ENCODE measurements around the gene CA5A. TPM values are rescaled to one million over a fixed set of nuclear protein-coding genes. Genes with fewer than 3 reads are reported as not detected.

Gene CA5A
- total RNA-seq, 1 donor from 2014 or later: 0.06 TPM

- ATAC-seq (no peak), DNase-seq (no peak)
- peaks cover 13% of the 10 kb centered on the region for H3K4me1 ChIP-seq
- no peaks in the 10 kb centered on the region for H3K9me3 ChIP-seq
- H3K36me3 ChIP-seq: peaks cover 10% of the 10 kb centered on the region
- intact Hi-C loops (cut with DNase I): no loop called here
- no peaks in the 10 kb centered on the region for H3K27me3 ChIP-seq (ENCODE audit: low read depth)
- no peak overlapping the region for H3K4me3 ChIP-seq
- TF ChIP-seq CTCF (IDR thresholded peaks at IDR 0.05): no peak
- no peak overlapping the region for H3K27ac ChIP-seq
Observed at GRCh38 chr16:87845213-87845612, 91.1 kb downstream of the CA5A start.

GRCh38 chr16:87844809-87845208 lies 91.5 kb downstream of the CA5A start:
- ATAC-seq (no peak), DNase-seq (no peak)
- intact Hi-C loops (cut with DNase I): no loop called here
- Histone ChIP-seq H3K27me3 (ENCODE audit: low read depth) (no peaks in the 10 kb centered on the region), H3K9me3 (no peaks in the 10 kb centered on the region), H3K36me3 (peaks cover 11% of the 10 kb centered on the region), H3K27ac (no peak overlapping the region), H3K4me1 (peaks cover 9% of the 10 kb centered on the region), H3K4me3 (no peak overlapping the region)
- no peak for TF ChIP-seq CTCF (IDR thresholded peaks at IDR 0.05)

- no peak for DNase-seq
- Histone ChIP-seq H3K4me3 (no peak overlapping the region), H3K27me3 (ENCODE audit: low read depth) (no peaks in the 10 kb centered on the region), H3K36me3 (peaks cover 17% of the 10 kb centered on the region), H3K4me1 (peaks cover 3% of the 10 kb centered on the region), H3K9me3 (no peaks in the 10 kb centered on the region), H3K27ac (no peak overlapping the region)
- no peak for TF ChIP-seq CTCF (IDR thresholded peaks at IDR 0.05)
- no peak for ATAC-seq
- intact Hi-C loops (cut with DNase I): no loop called here
Observed at GRCh38 chr16:87844120-87844733, 92.1 kb downstream of the CA5A start.

- H3K36me3 ChIP-seq: peaks cover 22% of the 10 kb centered on the region
- no peaks in the 10 kb centered on the region for H3K27me3 ChIP-seq (ENCODE audit: low read depth)
- ATAC-seq (no peak), DNase-seq (no peak)
- no peak for TF ChIP-seq CTCF (IDR thresholded peaks at IDR 0.05)
- no peaks in the 10 kb centered on the region for H3K4me1 ChIP-seq
- H3K4me3 ChIP-seq: no peak overlapping the region
- no peaks in the 10 kb centered on the region for H3K9me3 ChIP-seq
- intact Hi-C loops (cut with DNase I): no loop called here
- no peak overlapping the region for H3K27ac ChIP-seq
Observed at GRCh38 chr16:87843678-87844105, 92.6 kb downstream of the CA5A start.

- intact Hi-C loops (cut with DNase I): no loop called here
- Histone ChIP-seq H3K4me3 (no peak overlapping the region), H3K36me3 (peaks cover 34% of the 10 kb centered on the region), H3K27ac (no peak overlapping the region), H3K4me1 (no peaks in the 10 kb centered on the region), H3K27me3 (ENCODE audit: low read depth) (no peaks in the 10 kb centered on the region), H3K9me3 (no peaks in the 10 kb centered on the region)
- DNase-seq (no peak), ATAC-seq (no peak)
- TF ChIP-seq CTCF (IDR thresholded peaks at IDR 0.05): no peak
Observed at GRCh38 chr16:87842209-87842869, 94.0 kb downstream of the CA5A start.
